GM23248 (cell line): ENCODE data around the gene ANO8. TPM values are rescaled to one million over a fixed set of nuclear protein-coding genes. Genes with fewer than 3 reads are reported as not detected.

Source experiments
- DNase-seq: peaks from one replicate; pipeline ENCODE4 v3.0.0-alpha.2; 2015
- H2AFZ ChIP-seq: fragments of 200-600 bp; sonication (generic); 2 replicates; pipeline ENCODE4 v1.6.1; 2016; ENCODE audit warnings: antibody characterized with exemption
- H3F3A ChIP-seq: fragments of 200-600 bp; sonication (generic); 2 replicates; pipeline ENCODE4 v1.6.1; 2016; ENCODE audit warnings: mild to moderate bottlenecking, antibody characterized with exemption, mixed run types; ENCODE audit not compliant: insufficient read depth
- H3K27ac ChIP-seq: fragments of 200-600 bp; sonication (generic); 2 replicates; pipeline ENCODE4 v1.5.1; 2016; ENCODE audit warnings: mild to moderate bottlenecking
- H3K27me3 ChIP-seq: fragments of 200-600 bp; sonication (generic); replicated peaks from 2 replicates; pipeline ENCODE4 v1.6.1; 2016; ENCODE audit warnings: mild to moderate bottlenecking; ENCODE audit not compliant: insufficient read depth
- H3K36me3 ChIP-seq: fragments of 200-600 bp; sonication (generic); 2 replicates; pipeline ENCODE4 v1.6.1; 2016; ENCODE audit warnings: low read depth, mild to moderate bottlenecking
- H3K4me1 ChIP-seq: fragments of 200-600 bp; sonication (generic); 2 replicates; pipeline ENCODE4 v1.6.1; 2016; ENCODE audit warnings: mild to moderate bottlenecking; ENCODE audit not compliant: insufficient read depth
- H3K4me2 ChIP-seq: fragments of 200-600 bp; sonication (generic); one replicate; pipeline ENCODE4 v1.6.1; 2016; ENCODE audit warnings: mild to moderate bottlenecking; ENCODE audit not compliant: unreplicated experiment
- H3K4me3 ChIP-seq: fragments of 200-600 bp; sonication (generic); 2 replicates; pipeline ENCODE4 v1.5.1; 2016; ENCODE audit warnings: mild to moderate bottlenecking
- H3K79me2 ChIP-seq: fragments of 200-600 bp; sonication (generic); 2 replicates; pipeline ENCODE4 v1.6.1; 2016; ENCODE audit warnings: mild to moderate bottlenecking; ENCODE audit not compliant: insufficient read depth
- H3K9ac ChIP-seq: fragments of 200-600 bp; sonication (generic); 2 replicates; pipeline ENCODE4 v1.6.1; 2016; ENCODE audit warnings: mild to moderate bottlenecking
- H3K9me2 ChIP-seq: fragments of 200-600 bp; sonication (generic); 2 replicates; pipeline ENCODE4 v1.6.1; 2016; ENCODE audit warnings: mixed run types, mild to moderate bottlenecking, moderate library complexity; ENCODE audit not compliant: insufficient read depth
- H3K9me3 ChIP-seq: fragments of 200-600 bp; sonication (generic); one replicate; pipeline ENCODE4 v1.6.1; 2017; ENCODE audit warnings: low read depth
- H4K20me1 ChIP-seq: fragments of 200-600 bp; sonication (generic); 2 replicates; pipeline ENCODE4 v1.6.0; 2016; ENCODE audit not compliant: insufficient read depth
- EZH2 ChIP-seq: fragments of 200-600 bp; sonication (generic); IDR thresholded peaks from 2 replicates; pipeline ENCODE4 v1.6.1; 2018; ENCODE audit warnings: antibody characterized with exemption, mild to moderate bottlenecking; ENCODE audit not compliant: insufficient read depth, poor library complexity, severe bottlenecking
- EZH2phosphoT487 ChIP-seq: fragments of 200-600 bp; sonication (generic); IDR thresholded peaks from 2 replicates; pipeline ENCODE4 v1.6.1; 2018; ENCODE audit warnings: antibody characterized with exemption, moderate library complexity, mild to moderate bottlenecking, low read depth; ENCODE audit not compliant: insufficient read depth
- WGBS, 2 experiments: methylation state at CpG; one replicate each; pipeline ENCODE4 v1.1.6; 2015 to 2017; ENCODE audit warnings: low lambda C conversion rate in 2 of 2, low coverage in 1 of 2; ENCODE audit errors: missing lambda C conversion rate in 2 of 2; 5-methylcytosine and 5-hydroxymethylcytosine counted together
- in situ Hi-C: fragments of 300-500 bp; cut with MboI; formaldehyde crosslinking; loops from 2 replicates; pipeline ENCODE4 v1.15.0; 2020
- polyA plus RNA-seq: library from polyadenylated mRNA; unstranded; fragments of >200 nt; fragmentation: Nextera tagmentation; extraction: Ambion mirVana; gene quantifications from 2 replicates; pipeline ENCODE4 v1.2.1, GENCODE V29; 2016
- total RNA-seq: library from RNA; depleted of rRNA; stranded (reverse); fragments of >200 nt; shearing (Covaris generic); gene quantifications from 2 replicates; pipeline ENCODE4 v1.2.3, GENCODE V29; 2014

Gene ANO8
- total and polyA plus RNA-seq, 2 experiments from 2014 or later: 0.61 to 4.0 TPM

DNA sequence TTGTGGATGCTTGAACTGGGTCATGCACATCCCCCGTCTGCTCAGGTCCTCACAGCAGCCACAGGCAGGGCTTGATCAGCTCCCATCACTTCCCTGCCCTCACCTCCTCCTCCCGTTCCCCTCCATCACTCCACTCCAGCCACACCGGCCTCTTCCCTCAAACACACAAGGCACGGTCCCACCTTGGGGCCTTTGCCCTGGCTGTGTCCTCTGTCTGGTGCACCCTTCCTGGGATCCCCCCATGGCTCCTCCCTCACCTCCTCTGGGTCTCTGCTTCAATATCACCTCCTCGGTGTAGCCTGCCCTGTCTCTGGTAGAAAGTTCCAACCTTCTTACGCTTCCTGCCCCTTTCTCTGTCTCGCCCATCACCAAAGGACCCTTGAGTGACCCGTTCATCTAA lies 18.7 kb upstream of the ANO8 start:
- no peaks in the 10 kb centered on the region for H3K9me3 ChIP-seq
- H3K9ac ChIP-seq: no peak overlapping the region
- H4K20me1 ChIP-seq: no peaks in the 10 kb centered on the region
- in situ Hi-C loops: no loop called here
- no peaks in the 10 kb centered on the region for H3F3A ChIP-seq
- no peaks in the 10 kb centered on the region for H3K36me3 ChIP-seq
- no peak for TF ChIP-seq EZH2
- no peak for TF ChIP-seq EZH2phosphoT487
- H3K79me2 ChIP-seq: no peaks in the 10 kb centered on the region
- no peak overlapping the region for H3K27ac ChIP-seq
- H3K4me3 ChIP-seq: no peak overlapping the region
- no peaks in the 10 kb centered on the region for H3K4me1 ChIP-seq
- 43 to 45% methylated on average over 8 of the region's 8 CpGs for WGBS, 2 experiments
- DNase-seq: no peak
- no peak overlapping the region for H3K4me2 ChIP-seq
- H3K9me2 ChIP-seq: no peaks in the 10 kb centered on the region
- no peak overlapping the region for H2AFZ ChIP-seq
- no peaks in the 10 kb centered on the region; the same call in 1 of the 2 replicates for H3K27me3 ChIP-seq

DNA sequence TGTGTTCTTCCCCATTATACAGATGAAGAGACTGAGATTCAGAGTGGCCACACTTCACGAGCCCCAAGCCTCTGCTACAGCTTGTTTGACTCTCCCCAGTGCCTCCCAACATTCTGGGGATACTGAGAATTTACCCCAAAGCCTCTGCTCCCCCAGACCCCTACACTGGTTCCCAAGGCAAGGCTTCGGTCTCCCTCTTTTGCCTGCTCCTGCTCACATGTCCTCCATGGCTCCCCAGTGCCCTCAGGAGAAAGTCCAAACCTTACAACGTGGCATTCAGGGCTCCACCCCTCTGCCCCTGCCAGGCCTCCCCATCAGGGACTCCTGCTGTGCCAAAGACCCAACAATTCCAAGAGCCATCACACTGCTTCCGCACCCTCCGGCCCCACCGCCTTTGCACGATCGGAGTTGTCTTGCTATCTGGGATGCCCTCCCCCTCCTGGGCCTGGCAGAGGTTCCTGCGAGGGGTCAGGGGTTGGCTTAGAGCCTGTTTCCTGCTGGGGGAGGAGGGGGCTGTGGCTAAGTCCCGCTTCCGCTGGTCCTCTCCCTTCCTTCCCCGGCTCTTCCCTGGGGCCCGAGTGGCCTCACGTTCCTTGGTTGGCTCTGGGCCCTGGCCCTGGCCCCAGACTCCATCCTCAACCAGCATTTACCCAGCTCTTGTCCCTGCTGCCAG lies 18.1 kb upstream of the ANO8 start:
- H3K36me3 ChIP-seq: no peaks in the 10 kb centered on the region
- no peak overlapping the region for H2AFZ ChIP-seq
- H3F3A ChIP-seq: no peaks in the 10 kb centered on the region
- no peaks in the 10 kb centered on the region for H4K20me1 ChIP-seq
- no peak overlapping the region for H3K9ac ChIP-seq
- WGBS, 2 experiments: 39 to 45% methylated on average over 5 to 14 of the region's 14 CpGs
- H3K9me2 ChIP-seq: no peaks in the 10 kb centered on the region
- H3K4me3 ChIP-seq: no peak overlapping the region
- no peak for TF ChIP-seq EZH2
- TF ChIP-seq EZH2phosphoT487: no peak
- no peaks in the 10 kb centered on the region for H3K79me2 ChIP-seq
- H3K27me3 ChIP-seq: no peaks in the 10 kb centered on the region; the same call in 1 of the 2 replicates
- no peaks in the 10 kb centered on the region for H3K4me1 ChIP-seq
- no peak overlapping the region for H3K27ac ChIP-seq
- H3K9me3 ChIP-seq: no peaks in the 10 kb centered on the region
- DNase-seq: no peak
- H3K4me2 ChIP-seq: no peak overlapping the region
- in situ Hi-C loops: no loop called here

DNA sequence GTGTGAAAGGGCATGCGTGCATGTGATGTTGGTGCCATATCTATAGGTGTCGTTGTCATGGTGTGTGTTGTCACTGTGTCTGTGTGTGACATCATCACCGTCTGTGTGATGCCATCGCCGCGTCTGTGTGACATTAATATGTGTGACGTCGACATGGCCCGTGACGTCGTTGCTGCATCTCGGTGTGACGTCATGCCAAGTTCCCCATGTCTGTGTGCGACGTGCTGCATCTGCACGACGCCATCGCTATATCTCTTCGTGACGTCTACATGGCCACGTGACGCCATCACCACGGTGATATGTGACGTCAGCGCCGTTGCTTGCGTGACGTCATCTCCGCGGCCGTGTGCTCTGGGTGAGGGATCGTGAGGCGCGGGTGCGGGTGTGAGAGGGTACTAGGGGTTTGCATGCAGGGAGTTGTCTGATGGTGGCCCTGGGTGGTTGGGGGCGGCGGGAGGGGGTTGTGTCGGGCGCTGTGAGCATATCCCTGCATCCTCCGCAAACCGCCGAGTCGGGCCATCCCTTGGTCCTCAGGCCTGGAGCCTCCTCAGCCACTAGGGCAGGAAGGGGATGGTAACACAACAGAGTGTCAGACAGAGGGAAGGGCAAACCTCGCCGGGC lies 17.3 kb upstream of the ANO8 start:
- TF ChIP-seq EZH2: no peak
- no peak for TF ChIP-seq EZH2phosphoT487
- H2AFZ ChIP-seq: no peak overlapping the region
- 88 to 91% methylated on average over 35 to 45 of the region's 45 CpGs for WGBS, 2 experiments
- in situ Hi-C loops: no loop called here
- no peak overlapping the region for H3K4me2 ChIP-seq
- H3K4me3 ChIP-seq: no peak overlapping the region
- H3K27ac ChIP-seq: no peak overlapping the region
- no peaks in the 10 kb centered on the region for H4K20me1 ChIP-seq
- no peaks in the 10 kb centered on the region for H3K9me2 ChIP-seq
- H3F3A ChIP-seq: no peaks in the 10 kb centered on the region
- no peaks in the 10 kb centered on the region for H3K9me3 ChIP-seq
- DNase-seq: no peak
- no peaks in the 10 kb centered on the region; the same call in 1 of the 2 replicates for H3K27me3 ChIP-seq
- no peak overlapping the region for H3K9ac ChIP-seq
- H3K4me1 ChIP-seq: no peaks in the 10 kb centered on the region
- H3K79me2 ChIP-seq: no peaks in the 10 kb centered on the region
- no peaks in the 10 kb centered on the region for H3K36me3 ChIP-seq

DNA sequence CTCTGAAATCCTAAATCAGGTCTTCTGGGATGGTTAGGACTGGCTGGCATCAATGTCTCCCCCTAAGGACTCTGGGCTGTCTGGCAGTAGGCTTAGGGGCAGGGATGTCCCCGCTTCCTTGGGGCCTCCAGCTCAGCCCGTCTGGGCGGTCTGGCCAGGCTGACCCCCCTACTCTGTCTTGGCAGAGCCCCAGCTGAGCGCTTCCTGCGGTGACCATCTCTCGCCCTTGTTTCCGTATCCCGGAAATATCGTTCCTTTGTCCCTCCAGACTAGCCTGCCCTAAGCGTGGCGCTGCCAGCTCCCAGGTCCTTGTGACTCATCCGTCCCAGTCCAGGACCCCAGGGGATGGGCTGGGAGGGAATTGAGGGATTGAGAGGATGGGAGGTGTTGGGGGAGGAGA lies 14.0 kb upstream of the ANO8 start:
- no peak overlapping the region for H3K4me2 ChIP-seq
- no peak overlapping the region for H3K27ac ChIP-seq
- peak overlapping the region; percentile 51; the same call in 1 of the 2 replicates for H3K9ac ChIP-seq
- H3K27me3 ChIP-seq: no peaks in the 10 kb centered on the region; the same call in 1 of the 2 replicates
- H3K4me3 ChIP-seq: peak overlapping the region; percentile 38
- in situ Hi-C loops: loop anchor here (5.0 kb wide), 1 partner anchor 34 kb away; no protein-coding TSS in a partner anchor
- H3K9me2 ChIP-seq: no peaks in the 10 kb centered on the region
- no peak for TF ChIP-seq EZH2phosphoT487
- no peaks in the 10 kb centered on the region for H3K79me2 ChIP-seq
- no peaks in the 10 kb centered on the region for H3K4me1 ChIP-seq
- DNase-seq: peak; percentile 55
- no peaks in the 10 kb centered on the region for H4K20me1 ChIP-seq
- no peaks in the 10 kb centered on the region for H3K9me3 ChIP-seq
- H3F3A ChIP-seq: no peaks in the 10 kb centered on the region
- no peaks in the 10 kb centered on the region for H3K36me3 ChIP-seq
- H2AFZ ChIP-seq: peak overlapping the region; percentile 83
- 3 to 4% methylated on average over 12 of the region's 12 CpGs for WGBS, 2 experiments
